Transverse colon (tissue), 4 donors: Measurements from ENCODE around the gene GNG7.

Experiments
- CTCF ChIP-seq, 5 experiments: fragments of 200-600 bp in 3 of 5; fragments of 450-650 bp in 2 of 5; sonication (generic) in 3 of 5; IDR thresholded peaks; 1 replicate in 2 of 5; 2 replicates in 3 of 5; pipeline ENCODE4 v1.5.1; 2016 to 2017; ENCODE audit warnings: antibody characterized with exemption in 5 of 5, inconsistent platforms in 3 of 5, mild to moderate bottlenecking in 2 of 5, moderate library complexity in 1 of 5
- EP300 ChIP-seq: sonication (generic); formaldehyde crosslinking; IDR thresholded peaks from one replicate; pipeline ENCODE4 v1.6.1; 2017; ENCODE audit warnings: antibody characterized with exemption, low read depth
- POLR2A ChIP-seq: fragments of 450-650 bp; IDR thresholded peaks from one replicate; pipeline ENCODE4 v1.6.1; 2016; ENCODE audit warnings: antibody characterized with exemption, mild to moderate bottlenecking, moderate library complexity
- POLR2AphosphoS5 ChIP-seq, 3 donors: sonication (generic); formaldehyde crosslinking; IDR thresholded peaks; one replicate each; pipeline ENCODE4 v1.6.1; 2016; ENCODE audit warnings: antibody characterized with exemption in 3 of 3

GRCh38 chr19:2675892-2676291 is 26.6 kb downstream of the GNG7 start:
- TF ChIP-seq CTCF (IDR thresholded peaks at IDR 0.05) (no peak), POLR2AphosphoS5 (IDR thresholded peaks at IDR 0.05) (no peak), POLR2A (no peak), EP300 (no peak)
